Liver (tissue), 9 donors: ENCODE data around the gene MYH11. TPM values are rescaled to one million over a fixed set of nuclear protein-coding genes. Genes with fewer than 3 reads are reported as not detected.

Source experiments
- DNase-seq: peaks from one replicate; pipeline ENCODE4 v3.0.0-alpha.2; 2017; ENCODE audit warnings: low spot score
- H3K27ac ChIP-seq, 2 donors: one replicate each; pipeline ENCODE4 v1.7.0; 2013; ENCODE audit warnings: inconsistent platforms in 2 of 2, low read length in 2 of 2, control low read depth in 1 of 2, low read depth in 1 of 2, mild to moderate bottlenecking in 1 of 2
- H3K27me3 ChIP-seq, 4 donors: one replicate each; pipeline versions ENCODE4 v1.6.1 to v1.7.0; 2013; ENCODE audit warnings: low read length in 3 of 4, inconsistent platforms in 1 of 4, mild to moderate bottlenecking in 1 of 4, moderate library complexity in 1 of 4; ENCODE audit not compliant: control insufficient read depth in 4 of 4, insufficient read depth in 4 of 4
- H3K36me3 ChIP-seq, 4 donors: one replicate each; pipeline versions ENCODE4 v1.6.1 to v1.7.0; 2013; ENCODE audit warnings: low read length in 3 of 4, mild to moderate bottlenecking in 3 of 4, low read depth in 1 of 4, moderate library complexity in 1 of 4; ENCODE audit not compliant: control insufficient read depth in 4 of 4, insufficient read depth in 3 of 4
- H3K4me1 ChIP-seq, 4 donors: one replicate each; pipeline versions ENCODE4 v1.6.1 to v1.7.0; 2013; ENCODE audit warnings: low read length in 3 of 4, mild to moderate bottlenecking in 3 of 4, moderate library complexity in 1 of 4; ENCODE audit not compliant: control insufficient read depth in 4 of 4, insufficient read depth in 4 of 4
- H3K4me3 ChIP-seq, 3 donors: one replicate each; pipeline versions ENCODE4 v1.6.1 to v1.7.0; 2013; ENCODE audit warnings: low read length in 3 of 3, control low read depth in 1 of 3, low read depth in 1 of 3, mild to moderate bottlenecking in 1 of 3
- H3K9ac ChIP-seq, 2 donors: one replicate each; pipeline ENCODE4 v1.7.0; 2013; ENCODE audit warnings: low read length in 2 of 2, mild to moderate bottlenecking in 2 of 2, moderate library complexity in 2 of 2, control low read depth in 1 of 2, low read depth in 1 of 2
- H3K9me3 ChIP-seq, 4 donors: one replicate each; pipeline versions ENCODE4 v1.6.1 to v1.7.0; 2013; ENCODE audit warnings: low read length in 3 of 4; ENCODE audit not compliant: control insufficient read depth in 4 of 4
- FOXA1 ChIP-seq: IDR thresholded peaks from 2 replicates; pipeline ENCODE4 v1.6.1; 2016; ENCODE audit warnings: antibody characterized with exemption
- FOXA2 ChIP-seq: IDR thresholded peaks from 2 replicates; pipeline ENCODE4 v1.6.1; 2016; ENCODE audit warnings: antibody characterized with exemption
- HNF4A ChIP-seq, 2 donors: conservative IDR thresholded peaks; 2 replicates each; pipeline ENCODE4 v1.6.1; 2016; ENCODE audit warnings: antibody characterized with exemption in 2 of 2, mild to moderate bottlenecking in 2 of 2
- JUND ChIP-seq, 2 donors: IDR thresholded peaks; 2 replicates each; pipeline ENCODE4 v1.6.1; 2016; ENCODE audit warnings: antibody characterized with exemption in 2 of 2
- RAD21 ChIP-seq, 2 donors: IDR thresholded peaks; 2 replicates each; pipeline ENCODE4 v1.6.1; 2016; ENCODE audit warnings: antibody characterized with exemption in 2 of 2, mild to moderate bottlenecking in 2 of 2
- RXRA ChIP-seq, 2 donors: IDR thresholded peaks; 2 replicates each; pipeline ENCODE4 v1.6.1; 2017 to 2018; ENCODE audit warnings: antibody characterized with exemption in 2 of 2, mild to moderate bottlenecking in 1 of 2
- SP1 ChIP-seq: IDR thresholded peaks from 2 replicates; pipeline ENCODE4 v1.6.1; 2018; ENCODE audit warnings: antibody characterized with exemption, mild to moderate bottlenecking
- TAF1 ChIP-seq: conservative IDR thresholded peaks from 2 replicates; pipeline ENCODE4 v1.6.1; 2016; ENCODE audit warnings: antibody characterized with exemption, mild to moderate bottlenecking
- WGBS: extraction: QIAGEN DNeasy Blood & Tissue Kit; methylation state at CpG from one replicate; pipeline ENCODE4 v1.1.7; 2013; 5-methylcytosine and 5-hydroxymethylcytosine counted together
- polyA plus RNA-seq, 2 donors: library from polyadenylated mRNA; stranded (reverse) in 1 of 2; unstranded in 1 of 2; fragments of 200-250 nt in 1 of 2; fragments of >200 nt in 1 of 2; fragmentation: Nextera tagmentation in 1 of 2; extraction: Ambion mirVana in 1 of 2; gene quantifications; one replicate each; pipeline versions ENCODE4 v1.2.1 to v1.2.3, GENCODE V29; 2013 to 2015
- total RNA-seq, 2 donors: library from RNA; depleted of rRNA; stranded (reverse); fragments of >200 nt; gene quantifications; one replicate each; pipeline ENCODE4 v1.2.3, GENCODE V29; 2014
- TF ChIP-seq, protein P1 (sequence below): fragments of 150-350 bp; IDR thresholded peaks from 2 replicates; pipeline ENCODE4 v1.5.1; 2017; ENCODE audit warnings: improper control_type of control experiment, low read depth, low read length; ENCODE audit not compliant: missing input control
- TF ChIP-seq, protein P2 (sequence below): IDR thresholded peaks from 2 replicates; pipeline ENCODE4 v1.6.1; 2016; ENCODE audit warnings: antibody characterized with exemption, mild to moderate bottlenecking
- donor health status: healthy.
- donor health status: healthy.
- donor health status: healthy.
- donor health status: healthy.
- donor health status: healthy.

Gene MYH11
- total and polyA plus RNA-seq, 4 donors: 0.51 to 33.7 (median 4.0) TPM

GRCh38 chr16:15861996-15862395 is 5.2 kb upstream of the MYH11 start:
- H3K27ac ChIP-seq: no peak overlapping the region
- 88% methylated on average over 3 of the region's 3 CpGs for WGBS
- peaks cover 0 to 6% (median 2%) of the 10 kb centered on the region in 4 donors for H3K4me1 ChIP-seq
- H3K4me3 ChIP-seq: no peak overlapping the region
- no peaks in the 10 kb centered on the region for H3K9me3 ChIP-seq
- H3K27me3 ChIP-seq: peaks cover 0 to 5% (median 3%) of the 10 kb centered on the region in 4 donors
- DNase-seq: no peak
- no peak overlapping the region for H3K9ac ChIP-seq
- peaks cover 2 to 17% (median 8%) of the 10 kb centered on the region in 4 donors for H3K36me3 ChIP-seq
- TF ChIP-seq, protein P1, sequence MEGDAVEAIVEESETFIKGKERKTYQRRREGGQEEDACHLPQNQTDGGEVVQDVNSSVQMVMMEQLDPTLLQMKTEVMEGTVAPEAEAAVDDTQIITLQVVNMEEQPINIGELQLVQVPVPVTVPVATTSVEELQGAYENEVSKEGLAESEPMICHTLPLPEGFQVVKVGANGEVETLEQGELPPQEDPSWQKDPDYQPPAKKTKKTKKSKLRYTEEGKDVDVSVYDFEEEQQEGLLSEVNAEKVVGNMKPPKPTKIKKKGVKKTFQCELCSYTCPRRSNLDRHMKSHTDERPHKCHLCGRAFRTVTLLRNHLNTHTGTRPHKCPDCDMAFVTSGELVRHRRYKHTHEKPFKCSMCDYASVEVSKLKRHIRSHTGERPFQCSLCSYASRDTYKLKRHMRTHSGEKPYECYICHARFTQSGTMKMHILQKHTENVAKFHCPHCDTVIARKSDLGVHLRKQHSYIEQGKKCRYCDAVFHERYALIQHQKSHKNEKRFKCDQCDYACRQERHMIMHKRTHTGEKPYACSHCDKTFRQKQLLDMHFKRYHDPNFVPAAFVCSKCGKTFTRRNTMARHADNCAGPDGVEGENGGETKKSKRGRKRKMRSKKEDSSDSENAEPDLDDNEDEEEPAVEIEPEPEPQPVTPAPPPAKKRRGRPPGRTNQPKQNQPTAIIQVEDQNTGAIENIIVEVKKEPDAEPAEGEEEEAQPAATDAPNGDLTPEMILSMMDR: no peak
- TF ChIP-seq RXRA (IDR thresholded peaks at IDR 0.05) (no peak), SP1 (no peak), FOXA2 (no peak)
- TF ChIP-seq, protein P2, sequence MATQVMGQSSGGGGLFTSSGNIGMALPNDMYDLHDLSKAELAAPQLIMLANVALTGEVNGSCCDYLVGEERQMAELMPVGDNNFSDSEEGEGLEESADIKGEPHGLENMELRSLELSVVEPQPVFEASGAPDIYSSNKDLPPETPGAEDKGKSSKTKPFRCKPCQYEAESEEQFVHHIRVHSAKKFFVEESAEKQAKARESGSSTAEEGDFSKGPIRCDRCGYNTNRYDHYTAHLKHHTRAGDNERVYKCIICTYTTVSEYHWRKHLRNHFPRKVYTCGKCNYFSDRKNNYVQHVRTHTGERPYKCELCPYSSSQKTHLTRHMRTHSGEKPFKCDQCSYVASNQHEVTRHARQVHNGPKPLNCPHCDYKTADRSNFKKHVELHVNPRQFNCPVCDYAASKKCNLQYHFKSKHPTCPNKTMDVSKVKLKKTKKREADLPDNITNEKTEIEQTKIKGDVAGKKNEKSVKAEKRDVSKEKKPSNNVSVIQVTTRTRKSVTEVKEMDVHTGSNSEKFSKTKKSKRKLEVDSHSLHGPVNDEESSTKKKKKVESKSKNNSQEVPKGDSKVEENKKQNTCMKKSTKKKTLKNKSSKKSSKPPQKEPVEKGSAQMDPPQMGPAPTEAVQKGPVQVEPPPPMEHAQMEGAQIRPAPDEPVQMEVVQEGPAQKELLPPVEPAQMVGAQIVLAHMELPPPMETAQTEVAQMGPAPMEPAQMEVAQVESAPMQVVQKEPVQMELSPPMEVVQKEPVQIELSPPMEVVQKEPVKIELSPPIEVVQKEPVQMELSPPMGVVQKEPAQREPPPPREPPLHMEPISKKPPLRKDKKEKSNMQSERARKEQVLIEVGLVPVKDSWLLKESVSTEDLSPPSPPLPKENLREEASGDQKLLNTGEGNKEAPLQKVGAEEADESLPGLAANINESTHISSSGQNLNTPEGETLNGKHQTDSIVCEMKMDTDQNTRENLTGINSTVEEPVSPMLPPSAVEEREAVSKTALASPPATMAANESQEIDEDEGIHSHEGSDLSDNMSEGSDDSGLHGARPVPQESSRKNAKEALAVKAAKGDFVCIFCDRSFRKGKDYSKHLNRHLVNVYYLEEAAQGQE: no peak

DNA sequence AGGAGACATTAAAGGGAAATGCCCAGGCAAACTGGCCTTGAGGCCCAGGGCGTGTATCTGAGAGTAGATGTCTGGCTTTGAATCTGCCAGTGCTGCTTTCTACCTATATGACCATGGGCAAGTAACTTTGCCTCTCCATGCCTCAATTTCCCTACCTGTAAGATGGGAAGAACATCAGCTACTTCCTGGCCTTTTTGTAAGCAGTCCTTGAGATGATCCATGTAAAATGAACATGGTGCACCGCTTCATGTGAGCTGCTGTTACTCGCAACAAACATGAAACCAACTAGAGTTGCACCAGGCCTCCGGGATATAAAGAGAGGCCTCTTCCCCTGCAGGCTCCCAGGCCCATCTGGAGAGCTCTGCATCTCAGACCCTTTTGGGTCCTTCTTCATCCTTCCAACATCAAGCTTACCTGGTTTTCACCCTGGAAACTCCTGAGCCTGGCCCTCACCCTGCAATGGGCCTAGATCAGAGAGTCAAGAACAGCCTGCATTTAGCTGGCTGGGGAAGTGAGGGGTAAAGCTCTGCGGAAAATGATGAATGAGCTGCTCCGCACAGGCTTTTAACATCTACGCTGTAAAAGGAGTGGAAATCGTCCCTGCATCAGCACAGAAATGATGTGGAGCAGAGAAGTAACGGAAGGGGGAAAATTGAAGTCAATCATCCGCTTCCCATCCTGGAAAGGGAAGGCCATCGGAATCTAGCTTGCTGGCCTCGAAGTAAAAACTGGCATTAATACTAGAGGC is 2.3 kb upstream of the MYH11 start:
- no peak overlapping the region for H3K27ac ChIP-seq

More for the DNA sequence above, 2.3 kb upstream of the MYH11 start:
- DNase-seq: no peak
- no peak overlapping the region for H3K4me3 ChIP-seq
- H3K9me3 ChIP-seq: no peaks in the 10 kb centered on the region
- H3K36me3 ChIP-seq: no peaks in the 10 kb centered on the region
- H3K27me3 ChIP-seq: peaks cover 0 to 12% (median 4%) of the 10 kb centered on the region in 4 donors
- TF ChIP-seq FOXA2 (no peak), JUND (IDR thresholded peaks at IDR 0.05) (no peak), TAF1 (no peak), RAD21 (IDR thresholded peaks at IDR 0.05) (no peak), HNF4A (conservative IDR thresholded peaks at IDR 0.05) (no peak), FOXA1 (no peak), RXRA (IDR thresholded peaks at IDR 0.05) (no peak)
- TF ChIP-seq, protein P2: no peak
- TF ChIP-seq, protein P1: no peak
- H3K9ac ChIP-seq: no peak overlapping the region
- WGBS: 92% methylated on average over 12 of the region's 12 CpGs
- H3K4me1 ChIP-seq: peaks cover 0 to 6% (median 2%) of the 10 kb centered on the region in 4 donors
